Right lobe of liver (tissue), 4 donors: ENCODE data around the gene CRIM1.

Experiments used
- CTCF ChIP-seq, 4 donors: fragments of 200-600 bp in 3 of 4; fragments of 450-650 bp in 1 of 4; IDR thresholded peaks; one replicate each; pipeline versions ENCODE4 v1.5.1 to v1.8.0; 2016 to 2022; ENCODE audit warnings: antibody characterized with exemption in 4 of 4, mild to moderate bottlenecking in 2 of 4
- POLR2A ChIP-seq: fragments of 450-650 bp; IDR thresholded peaks from one replicate; pipeline ENCODE4 v1.6.1; 2017; ENCODE audit warnings: antibody characterized with exemption, mild to moderate bottlenecking
- donor health status: DM: no; HTN: no; CAD: no.
- donor health status: DM: no; HTN: no; CAD: no.
- donor health status: DM: no; HTN: yes; CAD: no.

GRCh38 chr2:36490749-36491148 is 135.2 kb downstream of the CRIM1 start:
- no peak for TF ChIP-seq CTCF (IDR thresholded peaks at IDR 0.05)
- TF ChIP-seq POLR2A, result no peak
